NCI-H345 treated with DMSO at 0.1 percent for 48 hours (cell line): Measurements from ENCODE around the gene LRRC56.

Experiments used
- DNase-seq: peaks from one replicate; lab custom pipeline; 2025; ENCODE audit not compliant: unreplicated experiment; lab: John Stamatoyannopoulos, UW

LRRC56 gene, protein sequence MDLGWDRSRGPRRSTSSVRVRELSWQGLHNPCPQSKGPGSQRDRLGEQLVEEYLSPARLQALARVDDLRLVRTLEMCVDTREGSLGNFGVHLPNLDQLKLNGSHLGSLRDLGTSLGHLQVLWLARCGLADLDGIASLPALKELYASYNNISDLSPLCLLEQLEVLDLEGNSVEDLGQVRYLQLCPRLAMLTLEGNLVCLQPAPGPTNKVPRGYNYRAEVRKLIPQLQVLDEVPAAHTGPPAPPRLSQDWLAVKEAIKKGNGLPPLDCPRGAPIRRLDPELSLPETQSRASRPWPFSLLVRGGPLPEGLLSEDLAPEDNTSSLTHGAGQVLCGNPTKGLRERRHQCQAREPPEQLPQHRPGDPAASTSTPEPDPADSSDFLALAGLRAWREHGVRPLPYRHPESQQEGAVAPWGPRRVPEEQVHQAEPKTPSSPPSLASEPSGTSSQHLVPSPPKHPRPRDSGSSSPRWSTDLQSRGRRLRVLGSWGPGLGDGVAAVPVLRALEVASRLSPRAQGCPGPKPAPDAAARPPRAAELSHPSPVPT

DNA sequence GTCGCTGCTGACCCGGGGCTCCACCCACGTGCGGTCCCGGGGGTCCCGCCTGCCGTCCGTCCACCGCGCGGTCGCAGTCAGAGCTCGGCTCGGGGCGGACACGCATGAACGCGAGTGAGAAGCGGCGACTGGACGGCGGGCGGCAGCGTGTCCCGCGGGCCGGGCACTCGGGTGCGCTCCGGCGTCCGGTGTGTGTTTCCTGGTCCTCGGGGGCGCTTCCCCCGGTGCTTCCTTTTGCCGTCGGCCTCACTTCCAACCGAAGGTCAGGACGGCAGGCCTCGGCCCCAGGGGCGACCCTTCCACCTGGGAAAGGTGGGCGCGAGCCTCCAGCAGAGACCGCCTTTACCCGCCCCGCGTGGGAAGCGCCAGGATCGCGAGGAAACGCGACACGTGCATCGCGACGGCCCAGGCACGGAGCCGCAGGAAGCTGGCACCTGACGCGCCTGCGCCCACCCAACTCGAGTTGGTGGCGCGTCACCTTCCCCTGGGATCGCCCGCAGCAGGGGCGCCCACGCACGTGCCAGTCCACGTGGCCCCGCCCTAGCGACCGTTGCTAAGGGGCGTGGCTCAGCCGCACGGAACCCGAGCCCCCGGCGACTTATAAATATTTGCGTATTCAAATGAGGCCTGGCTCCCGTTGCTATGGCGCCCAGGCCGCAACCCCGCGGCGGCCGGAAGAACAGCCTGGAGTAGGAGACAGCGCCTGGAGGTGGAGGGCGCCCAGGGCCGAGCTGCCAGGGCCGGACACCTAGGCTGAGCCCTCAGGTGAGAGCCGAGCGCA, at the start of gene LRRC56:
Gene LRRC56, plus strand, starts transcription at position 687 of the 781 bp plus-strand sequence. CDS start 3,158 bp downstream, outside the sequence.
- peak; percentile 61 for DNase-seq

DNA sequence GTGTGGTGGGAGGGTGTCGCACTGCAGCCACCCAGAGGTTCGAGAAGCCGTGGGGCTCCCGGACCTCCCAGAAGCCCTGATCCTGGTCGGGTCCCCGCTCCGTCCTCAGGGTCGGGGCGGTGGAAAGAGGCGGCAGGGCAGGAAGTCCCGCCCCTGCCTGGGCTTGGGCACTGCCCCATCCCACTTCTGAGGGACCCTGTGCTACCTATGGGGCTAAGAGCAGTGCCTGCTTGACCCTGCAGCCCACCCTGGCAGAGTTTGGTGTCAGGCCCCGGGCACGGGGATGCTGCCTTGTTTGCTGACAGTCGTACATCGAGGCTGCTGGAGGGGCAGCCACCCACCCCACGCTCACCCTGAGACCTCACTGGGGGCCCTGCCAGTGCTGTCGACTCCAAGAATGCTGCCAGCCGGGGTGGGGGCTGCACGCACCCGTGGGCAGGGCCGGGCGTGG, 49.7 kb upstream of the LRRC56 start:
- DNase-seq, result no peak

DNA sequence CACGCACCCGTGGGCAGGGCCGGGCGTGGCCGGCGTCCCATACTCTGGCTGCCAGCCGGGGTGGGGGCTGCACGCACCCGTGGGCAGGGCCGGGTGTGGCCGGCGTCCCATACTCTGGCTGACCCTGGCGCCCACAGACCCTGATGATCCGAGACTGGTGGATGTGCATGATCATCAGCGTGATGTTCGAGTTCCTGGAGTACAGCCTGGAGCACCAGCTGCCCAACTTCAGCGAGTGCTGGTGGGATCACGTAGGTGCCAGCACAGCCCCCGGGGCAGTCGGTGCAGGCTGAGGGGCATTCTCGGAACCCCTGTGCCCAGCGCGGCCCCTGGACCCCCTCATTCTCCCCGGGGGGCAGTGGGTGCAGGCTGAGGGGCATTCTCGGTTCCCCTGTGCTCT, 49.3 kb upstream of the LRRC56 start:
- DNase-seq, result no peak

DNA sequence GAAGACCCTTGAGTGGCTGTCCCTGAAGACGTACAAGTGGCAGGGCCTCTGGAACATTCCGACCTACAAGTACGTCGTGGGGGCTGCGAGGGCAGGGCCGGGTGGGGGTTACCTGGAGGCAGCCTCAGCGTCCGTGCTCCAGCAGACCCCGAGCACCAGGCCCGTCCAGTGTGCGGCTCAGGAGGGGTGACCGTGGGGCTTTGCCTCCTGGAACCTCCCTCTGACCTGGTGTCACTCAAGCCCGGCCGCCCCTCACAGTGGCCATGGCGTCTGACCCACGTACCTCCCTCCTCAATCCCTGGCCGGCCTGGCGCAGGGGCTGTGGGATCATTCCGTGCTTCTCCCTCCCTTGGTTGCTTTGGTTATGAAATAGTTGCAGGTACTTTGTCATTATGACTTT, 48.7 kb upstream of the LRRC56 start:
- DNase-seq, result no peak

DNA sequence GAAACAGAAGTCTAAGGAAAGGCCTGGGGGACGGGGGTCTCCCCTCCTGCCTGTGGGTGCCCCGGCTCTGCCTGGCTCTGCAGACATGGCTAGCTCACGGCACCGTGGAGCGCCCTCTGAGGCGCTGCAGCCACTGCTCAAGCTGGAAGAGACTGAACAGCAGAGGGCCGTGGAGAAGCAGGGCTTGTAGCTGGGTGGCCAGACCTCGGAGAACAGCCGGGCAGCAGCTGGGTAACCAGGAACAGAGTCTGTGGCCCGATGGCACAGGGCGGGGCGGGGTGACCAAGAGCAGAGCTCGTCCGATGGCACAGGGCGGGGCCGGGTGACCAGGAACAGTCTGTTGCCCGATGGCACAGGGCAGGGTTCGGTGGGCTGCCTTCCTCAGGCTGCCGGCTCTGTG, 48.3 kb upstream of the LRRC56 start:
- DNase-seq, result no peak

DNA sequence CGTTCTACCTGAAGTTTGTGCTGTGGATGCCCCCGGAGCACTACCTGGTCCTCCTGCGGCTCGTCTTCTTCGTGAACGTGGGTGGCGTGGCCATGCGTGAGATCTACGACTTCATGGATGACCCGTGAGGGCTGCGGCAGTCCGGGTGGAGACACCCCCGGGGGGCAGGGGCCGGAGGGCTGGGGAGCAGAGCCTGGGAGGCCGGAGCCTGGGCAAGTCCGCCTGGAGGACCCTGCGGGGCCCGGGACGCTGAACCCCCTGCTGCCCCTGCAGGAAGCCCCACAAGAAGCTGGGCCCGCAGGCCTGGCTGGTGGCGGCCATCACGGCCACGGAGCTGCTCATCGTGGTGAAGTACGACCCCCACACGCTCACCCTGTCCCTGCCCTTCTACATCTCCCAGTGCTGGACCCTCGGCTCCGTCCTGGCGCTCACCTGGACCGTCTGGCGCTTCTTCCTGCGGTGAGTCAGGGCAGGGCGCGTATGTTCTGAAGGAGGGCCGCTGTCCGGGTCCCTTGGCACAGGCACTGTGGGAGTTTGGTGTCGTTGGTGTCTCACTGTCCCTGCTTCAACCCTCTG, 47.6 kb upstream of the LRRC56 start:
- no peak for DNase-seq

DNA sequence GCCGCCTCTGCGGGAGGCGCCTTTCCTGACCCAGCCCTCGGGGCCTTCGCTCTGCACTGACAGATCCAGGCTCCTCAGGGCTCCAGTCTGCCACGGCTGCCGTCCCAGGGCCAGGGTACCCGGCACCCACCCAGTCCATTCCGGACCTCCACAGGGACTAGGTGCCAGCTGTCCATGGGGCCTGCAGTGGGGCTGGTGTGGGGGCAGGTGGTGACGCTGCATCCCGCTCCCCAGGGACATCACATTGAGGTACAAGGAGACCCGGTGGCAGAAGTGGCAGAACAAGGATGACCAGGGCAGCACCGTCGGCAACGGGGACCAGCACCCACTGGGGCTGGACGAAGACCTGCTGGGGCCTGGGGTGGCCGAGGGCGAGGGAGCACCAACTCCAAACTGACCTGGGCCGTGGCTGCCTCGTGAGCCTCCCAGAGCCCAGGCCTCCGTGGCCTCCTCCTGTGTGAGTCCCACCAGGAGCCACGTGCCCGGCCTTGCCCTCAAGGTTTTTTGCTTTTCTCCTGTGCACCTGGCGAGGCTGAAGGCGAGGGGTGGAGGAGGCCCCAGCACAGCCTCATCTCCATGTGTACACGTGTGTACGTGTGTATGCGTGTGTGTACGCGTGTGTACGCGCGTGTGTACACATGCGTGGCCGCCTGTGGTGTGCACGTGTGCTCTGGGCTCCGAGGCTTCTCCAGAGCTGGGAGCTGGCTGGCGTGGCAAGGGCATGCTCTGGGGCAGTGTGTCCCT, 47.0 kb upstream of the LRRC56 start:
- no peak for DNase-seq

DNA sequence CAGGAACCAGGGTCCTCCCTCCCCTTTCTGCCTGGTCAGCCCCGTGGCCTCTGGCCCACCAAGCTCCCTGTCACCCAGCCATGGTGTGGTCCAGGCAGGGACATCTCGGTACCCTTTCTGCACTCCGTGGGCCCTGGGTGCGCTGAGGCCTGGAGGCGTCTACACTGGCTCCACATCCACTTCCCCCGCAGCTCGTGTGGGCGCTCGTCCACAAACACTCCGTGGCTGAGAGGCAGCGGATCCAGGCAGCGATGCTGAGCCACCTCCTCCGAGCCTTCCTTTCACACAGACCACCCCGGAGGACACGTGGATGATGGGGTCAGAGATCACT, 46.4 kb upstream of the LRRC56 start:
- DNase-seq, result no peak

DNA sequence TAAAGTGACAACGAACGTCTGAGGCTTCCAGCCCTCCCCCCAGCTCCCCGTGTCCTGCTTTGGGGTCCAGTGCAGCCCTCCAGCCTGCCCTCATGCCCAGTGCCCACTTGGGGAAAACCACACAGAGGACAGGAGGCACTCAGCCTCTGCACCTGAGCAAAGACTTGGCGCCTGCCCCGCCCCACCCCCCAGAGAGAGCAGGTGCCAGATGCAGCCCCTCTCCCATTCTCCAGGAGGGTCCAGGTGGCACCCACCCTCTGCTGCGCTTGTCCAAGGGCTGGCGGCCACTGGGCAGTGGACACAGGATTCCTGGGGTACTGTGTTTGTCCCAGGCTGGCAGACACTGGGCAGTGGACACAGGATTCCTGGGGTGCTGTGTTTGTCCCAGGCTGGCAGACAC, 46.0 kb upstream of the LRRC56 start:
- DNase-seq, result no peak

DNA sequence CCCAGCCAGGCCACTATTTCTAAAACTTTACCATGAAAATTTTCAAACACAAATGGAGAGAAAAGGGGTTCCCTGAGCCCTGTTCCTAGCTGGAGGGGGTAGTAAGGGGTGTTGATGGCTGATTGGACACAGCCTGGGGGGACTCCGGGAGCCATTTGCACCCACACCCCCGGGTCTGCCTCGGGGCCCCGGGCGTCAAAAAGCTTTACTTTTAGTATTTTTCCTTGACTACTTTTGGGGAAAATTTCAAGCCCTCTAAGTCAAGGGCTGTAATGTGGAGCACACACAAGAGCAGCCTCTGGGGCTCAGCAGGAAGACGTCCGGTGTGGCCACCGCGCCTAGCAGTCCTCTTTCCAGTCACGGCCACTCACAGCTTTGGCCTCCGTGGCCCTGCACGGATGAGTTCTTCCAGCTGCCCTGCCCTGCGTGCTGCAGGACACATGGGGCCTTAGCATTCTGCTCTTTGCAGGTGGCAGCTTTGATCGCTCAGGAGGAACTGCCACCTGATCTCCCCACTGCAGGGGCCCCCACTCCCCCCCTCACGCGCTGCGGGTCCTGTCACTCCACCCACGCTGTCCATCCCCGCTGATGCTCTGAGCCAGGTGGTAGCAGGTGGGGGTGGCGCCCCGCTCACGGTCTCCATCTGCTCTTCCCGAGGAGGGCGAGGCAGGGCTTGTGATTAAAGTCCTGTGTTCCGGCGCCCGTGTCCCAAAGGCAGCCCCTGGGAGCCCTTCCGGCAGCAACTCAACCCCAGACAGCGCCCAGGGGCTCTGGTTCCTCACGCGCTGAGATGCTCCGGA, 44.7 kb upstream of the LRRC56 start:
- DNase-seq, result no peak

DNA sequence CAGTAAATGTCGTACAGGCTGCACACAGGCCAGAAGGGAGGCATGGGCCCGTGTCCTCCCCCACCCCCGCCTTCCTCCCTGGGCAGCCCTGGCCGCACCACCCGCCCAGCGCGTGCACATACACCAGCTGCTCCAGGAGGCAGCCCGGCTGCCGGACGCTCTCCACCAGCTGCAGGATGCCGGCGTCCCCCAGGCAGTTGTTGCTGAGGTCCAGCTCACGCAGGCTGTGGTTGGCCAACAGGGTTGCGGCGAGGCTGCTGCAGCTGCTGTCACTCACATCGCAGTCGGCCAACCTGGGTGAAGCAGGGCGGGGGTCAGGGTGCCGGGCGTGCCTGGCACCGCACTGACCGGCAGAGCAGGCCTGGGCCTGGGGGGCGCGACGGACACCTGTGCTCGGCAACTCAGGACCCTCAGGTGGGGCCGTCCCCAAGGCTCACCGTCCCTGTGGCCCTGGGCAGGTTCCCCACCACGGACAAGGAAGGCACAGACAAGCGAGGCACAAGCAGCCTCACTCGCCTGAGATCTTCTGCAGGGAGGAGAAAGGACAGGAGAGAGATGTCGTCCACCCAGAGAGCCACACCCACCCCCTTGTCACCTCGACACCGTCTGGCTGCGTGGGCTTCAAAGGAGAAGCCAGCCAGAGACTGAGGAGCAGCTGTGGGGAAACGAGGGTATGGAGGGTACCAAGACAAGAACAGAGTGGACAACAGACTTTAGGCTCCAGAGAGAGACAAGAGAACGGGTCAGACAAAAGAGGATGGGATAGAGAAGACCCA, 42.4 kb upstream of the LRRC56 start:
- no peak for DNase-seq

DNA sequence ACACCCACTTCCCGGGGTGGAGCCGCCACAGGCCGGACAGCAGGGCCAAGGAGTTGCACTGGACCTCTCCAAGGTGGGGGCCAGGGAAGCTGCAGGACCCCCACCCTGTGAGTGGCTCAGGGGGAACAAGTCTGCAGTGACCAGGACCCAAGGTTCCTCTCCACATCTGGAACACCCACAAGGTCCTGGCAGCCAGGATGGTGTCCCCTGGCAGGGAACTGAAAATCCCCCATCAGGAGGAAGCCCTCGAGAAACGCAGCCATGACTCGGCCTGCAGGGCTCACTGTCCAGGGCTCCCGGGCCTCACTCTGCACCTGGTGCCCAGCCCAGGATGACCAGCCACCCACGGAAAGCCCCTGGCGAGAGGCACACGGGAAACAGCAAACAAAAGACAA, 41.8 kb upstream of the LRRC56 start:
- DNase-seq, result no peak

DNA sequence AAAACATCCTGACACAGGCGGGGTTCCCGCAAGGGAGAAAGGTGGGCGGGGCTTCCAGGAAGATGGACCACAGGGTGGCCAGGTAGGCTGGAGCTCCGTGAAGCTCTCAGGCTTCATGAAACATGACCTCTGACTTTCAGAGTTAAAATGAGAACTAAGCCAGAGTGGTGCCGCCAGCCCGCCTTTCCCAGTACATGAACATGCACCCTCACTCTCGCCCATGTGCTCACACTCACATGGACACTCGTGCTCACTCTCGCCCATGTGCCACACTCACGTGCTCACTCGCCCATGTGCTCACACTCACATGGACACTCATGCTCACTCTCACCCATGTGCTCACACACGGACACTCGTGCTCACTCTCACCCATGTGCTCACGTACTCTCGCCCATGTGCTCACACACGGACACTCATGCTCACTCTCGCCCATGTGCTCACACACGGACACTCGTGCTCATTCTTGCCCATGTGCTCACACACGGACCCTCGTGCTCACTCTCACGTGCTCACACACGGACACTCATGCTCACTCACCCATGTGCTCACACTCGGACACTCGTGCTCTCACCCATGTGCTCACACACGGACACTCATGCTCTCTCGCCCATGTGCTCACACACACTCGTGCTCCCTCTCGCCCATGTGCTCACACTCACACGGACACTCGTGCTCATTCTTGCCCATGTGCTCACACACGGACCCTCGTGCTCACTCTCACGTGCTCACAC, 40.3 kb upstream of the LRRC56 start:
- DNase-seq, result no peak

DNA sequence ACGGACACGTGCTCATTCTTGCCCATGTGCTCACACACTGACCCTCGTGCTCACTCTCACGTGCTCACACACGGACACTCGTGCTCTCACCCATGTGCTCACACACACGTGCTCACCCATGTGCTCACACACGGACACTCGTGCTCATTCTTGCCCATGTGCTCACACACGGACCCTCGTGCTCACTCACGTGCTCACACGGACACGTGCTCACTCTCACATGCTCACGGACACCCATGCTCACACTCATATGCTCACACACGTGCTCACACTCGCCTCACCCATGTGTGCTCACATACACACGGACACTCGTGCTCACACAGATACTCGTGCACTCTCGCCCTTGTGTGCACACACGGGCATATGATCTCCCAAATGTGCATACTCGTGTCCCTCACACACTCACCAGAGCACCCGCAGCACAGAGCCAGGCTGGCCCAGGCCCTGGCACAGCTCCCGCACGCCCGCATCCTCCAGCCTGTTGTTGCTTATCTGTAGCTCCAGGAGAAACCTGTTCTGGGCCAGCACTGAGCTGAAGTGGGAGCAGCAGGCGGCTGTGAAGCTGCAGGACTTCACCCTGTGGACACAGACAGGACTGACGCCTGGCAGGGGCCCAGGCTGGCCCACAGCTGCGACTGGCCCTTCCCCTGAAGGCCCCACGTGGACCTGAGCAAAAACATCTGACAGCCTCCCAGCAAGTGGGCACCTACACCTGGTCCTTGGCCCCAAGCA, 39.6 kb upstream of the LRRC56 start:
- no peak for DNase-seq

DNA sequence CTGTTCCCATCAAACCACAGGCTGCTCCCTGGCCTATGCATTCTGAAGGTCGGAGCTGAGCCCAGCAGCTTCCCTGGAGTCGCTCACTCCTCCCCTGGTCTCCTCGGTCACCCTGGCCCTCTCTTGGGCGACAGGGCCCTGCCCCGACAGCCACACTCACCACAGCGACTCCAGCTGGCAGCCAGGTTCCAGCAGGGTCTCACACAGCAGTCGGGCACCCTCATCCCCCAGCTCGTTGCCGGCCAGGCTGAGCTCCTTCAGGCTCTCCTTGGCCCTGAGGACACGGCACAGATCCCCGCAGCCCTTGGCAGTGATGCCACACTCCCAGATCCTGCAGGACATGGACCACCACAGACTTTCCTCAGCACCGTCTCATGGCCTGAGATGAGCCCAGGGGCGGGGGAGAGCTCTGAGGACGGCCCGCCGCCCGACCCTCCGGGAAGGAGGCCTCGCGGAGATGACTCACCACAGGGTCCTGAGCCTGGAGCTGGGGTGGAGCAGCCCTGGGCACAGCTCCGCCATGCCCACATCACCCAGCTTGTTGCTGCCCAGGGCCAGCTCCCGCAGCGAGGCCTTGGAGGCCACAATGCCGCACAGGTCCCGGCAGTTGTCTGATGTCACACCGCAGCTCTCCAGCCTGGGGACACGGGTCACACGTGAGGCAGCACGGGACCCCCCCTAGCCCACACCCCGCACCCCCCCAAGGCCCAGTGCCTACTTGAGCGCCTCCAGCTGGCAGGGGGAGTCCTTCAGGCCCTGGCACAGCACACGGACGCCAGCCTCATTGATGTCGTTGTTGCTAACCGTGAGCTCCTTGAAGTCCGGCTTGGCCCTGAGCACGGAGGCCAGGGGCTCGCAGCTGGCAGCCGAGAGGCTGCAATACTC, 38.8 kb upstream of the LRRC56 start:
- no peak for DNase-seq

DNA sequence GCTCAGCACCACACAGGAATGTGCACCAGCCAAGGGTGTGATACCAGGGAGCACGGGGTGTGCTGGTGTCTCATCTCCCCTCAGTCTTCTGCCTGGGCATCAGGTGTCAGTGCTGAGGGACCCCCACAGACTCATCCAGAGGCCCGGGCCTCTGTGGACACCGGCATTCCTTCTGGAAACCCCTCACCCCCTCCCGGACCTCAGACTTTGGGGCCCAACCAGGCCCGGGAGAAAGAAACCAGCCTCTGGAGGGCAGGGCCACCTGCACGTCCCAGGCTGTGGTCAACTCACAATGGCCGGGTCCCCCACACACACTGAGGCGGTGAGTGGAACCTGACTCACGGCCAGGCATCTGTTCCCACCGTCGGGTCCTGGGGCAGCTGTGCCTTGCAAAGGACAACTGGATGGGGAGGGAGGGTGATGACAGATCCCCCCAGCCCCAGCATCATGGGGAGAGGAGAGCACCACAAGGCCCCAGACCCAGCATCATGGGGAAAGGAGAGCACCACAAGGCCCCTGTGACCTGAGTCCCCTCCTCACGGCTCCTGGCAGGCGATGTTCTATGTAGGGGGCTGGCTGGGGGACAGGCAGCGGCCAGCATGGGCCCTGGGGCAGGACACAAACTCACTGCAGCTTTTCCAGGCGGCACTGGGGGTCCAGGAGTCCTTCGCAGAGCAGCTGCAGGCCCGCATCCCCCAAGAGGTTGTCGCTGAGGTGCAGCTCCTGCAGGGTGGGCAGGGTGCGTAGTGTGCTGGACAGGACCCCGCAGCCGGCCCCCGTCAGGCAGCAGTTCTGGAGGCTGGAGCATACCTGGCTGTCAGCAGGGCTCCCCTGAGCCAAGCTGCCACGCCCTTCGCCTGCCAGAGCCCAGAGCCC, 37.9 kb upstream of the LRRC56 start:
- no peak for DNase-seq
